ENCODE data around the gene SMYD3. TPM values are rescaled to one million over a fixed set of nuclear protein-coding genes. Genes with fewer than 3 reads are reported as not detected.

Gene SMYD3
- total RNA-seq, 4 donors from 2014 or later = 8.4 to 25.7 (median 14.4) TPM

GRCh38 chr1:246198115-246198816 is 308.8 kb downstream of the SMYD3 start:
- TF ChIP-seq, protein P1, sequence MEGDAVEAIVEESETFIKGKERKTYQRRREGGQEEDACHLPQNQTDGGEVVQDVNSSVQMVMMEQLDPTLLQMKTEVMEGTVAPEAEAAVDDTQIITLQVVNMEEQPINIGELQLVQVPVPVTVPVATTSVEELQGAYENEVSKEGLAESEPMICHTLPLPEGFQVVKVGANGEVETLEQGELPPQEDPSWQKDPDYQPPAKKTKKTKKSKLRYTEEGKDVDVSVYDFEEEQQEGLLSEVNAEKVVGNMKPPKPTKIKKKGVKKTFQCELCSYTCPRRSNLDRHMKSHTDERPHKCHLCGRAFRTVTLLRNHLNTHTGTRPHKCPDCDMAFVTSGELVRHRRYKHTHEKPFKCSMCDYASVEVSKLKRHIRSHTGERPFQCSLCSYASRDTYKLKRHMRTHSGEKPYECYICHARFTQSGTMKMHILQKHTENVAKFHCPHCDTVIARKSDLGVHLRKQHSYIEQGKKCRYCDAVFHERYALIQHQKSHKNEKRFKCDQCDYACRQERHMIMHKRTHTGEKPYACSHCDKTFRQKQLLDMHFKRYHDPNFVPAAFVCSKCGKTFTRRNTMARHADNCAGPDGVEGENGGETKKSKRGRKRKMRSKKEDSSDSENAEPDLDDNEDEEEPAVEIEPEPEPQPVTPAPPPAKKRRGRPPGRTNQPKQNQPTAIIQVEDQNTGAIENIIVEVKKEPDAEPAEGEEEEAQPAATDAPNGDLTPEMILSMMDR (IDR thresholded peaks at IDR 0.05) = no peak
- TF ChIP-seq POLR2A (IDR thresholded peaks at IDR 0.05) = no peak
- WGBS, 2 donors = 49 to 66% methylated on average over 2 of the region's 2 CpGs
- H3K4me3 ChIP-seq (ENCODE audit: low read depth, poor library complexity, severe bottlenecking) = no peak overlapping the region
- no peak for DNase-seq (ENCODE audit: low spot score in 2 of 2)
- intact Hi-C loops (cut with DNase I; ENCODE audit: low total_unique reads) = no loop called here

DNA sequence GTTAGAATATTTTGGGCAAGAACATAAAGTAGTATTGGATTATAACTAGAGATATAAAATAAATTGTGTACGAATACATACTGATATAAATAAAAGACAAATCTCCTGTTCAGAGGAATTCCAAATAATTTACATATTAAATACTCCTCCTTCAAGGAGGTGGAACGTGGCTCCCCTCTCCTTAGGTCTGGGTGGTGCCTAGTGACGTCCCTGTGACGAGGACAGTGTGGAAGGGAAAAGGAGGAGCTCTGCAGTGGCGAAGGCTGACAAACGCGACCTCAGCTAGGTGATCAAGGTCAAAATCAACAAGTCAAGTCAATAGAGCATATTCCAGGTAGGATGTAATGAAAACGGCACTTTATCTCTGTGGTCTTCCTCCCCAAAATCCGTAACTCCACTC is 310.0 kb downstream of the SMYD3 start:
- intact Hi-C loops (cut with DNase I; ENCODE audit: low total_unique reads) = no loop called here
- no peak for TF ChIP-seq POLR2A (IDR thresholded peaks at IDR 0.05)
- TF ChIP-seq, protein P1 (IDR thresholded peaks at IDR 0.05) = no peak
- 89 to 91% methylated on average over 9 of the region's 9 CpGs for WGBS, 2 donors
- no peak overlapping the region for H3K4me3 ChIP-seq (ENCODE audit: low read depth, poor library complexity, severe bottlenecking)
- DNase-seq (ENCODE audit: low spot score in 2 of 2) = no peak

GRCh38 chr1:246195296-246195695 is 311.8 kb downstream of the SMYD3 start:
- 87 to 92% methylated on average over 7 of the region's 7 CpGs for WGBS, 2 donors
- no peak for DNase-seq (ENCODE audit: low spot score in 2 of 2)

GRCh38 chr1:246193537-246193936 is 313.5 kb downstream of the SMYD3 start:
- DNase-seq (ENCODE audit: low spot score in 2 of 2) = no peak
- TF ChIP-seq POLR2A (IDR thresholded peaks at IDR 0.05) = no peak
- TF ChIP-seq, protein P1 (IDR thresholded peaks at IDR 0.05) = no peak
- H3K4me3 ChIP-seq (ENCODE audit: low read depth, poor library complexity, severe bottlenecking) = no peak overlapping the region
- intact Hi-C loops (cut with DNase I; ENCODE audit: low total_unique reads) = no loop called here
- WGBS, 2 donors = 93 to 97% methylated on average over 12 of the region's 12 CpGs

More at GRCh38 chr1:246195296-246195695, 311.8 kb downstream of the SMYD3 start:
- intact Hi-C loops (cut with DNase I; ENCODE audit: low total_unique reads) = no loop called here
- no peak overlapping the region for H3K4me3 ChIP-seq (ENCODE audit: low read depth, poor library complexity, severe bottlenecking)
- TF ChIP-seq, protein P1 (IDR thresholded peaks at IDR 0.05) = no peak
- no peak for TF ChIP-seq POLR2A (IDR thresholded peaks at IDR 0.05)

- no peak for DNase-seq (ENCODE audit: low spot score in 2 of 2)
- intact Hi-C loops (cut with DNase I; ENCODE audit: low total_unique reads) = no loop called here
- WGBS, 2 donors = 99% methylated on average over 3 of the region's 3 CpGs
- TF ChIP-seq, protein P1 (IDR thresholded peaks at IDR 0.05) = no peak
- TF ChIP-seq POLR2A (IDR thresholded peaks at IDR 0.05) = no peak
- no peak overlapping the region for H3K4me3 ChIP-seq (ENCODE audit: low read depth, poor library complexity, severe bottlenecking)
Observed at GRCh38 chr1:246189126-246189525, 318.0 kb downstream of the SMYD3 start.
